A673 (cell line): Measurements from ENCODE around the gene ADAM11. TPM values are rescaled to one million over a fixed set of nuclear protein-coding genes. Genes with fewer than 3 reads are reported as not detected.
A peak's percentile ranks its signal among the peaks of the same experiment; 100 is the strongest.

Experiments
- BruUV-seq: library from RNA; stranded (reverse); fragments of 400-500 nt; replicated peaks from 2 replicates; lab custom pipeline; 2021; lab: Mats Ljungman, UMichigan
- CTCF ChIA-PET: fragments of 300-600 bp; sonication (Branson Sonifier 250); formaldehyde crosslinking; loops from one replicate; lab custom pipeline; 2022; ENCODE audit warnings: antibody characterized with exemption; lab: Charles Lee
- POLR2A ChIA-PET: fragments of 300-600 bp; sonication (Branson Sonifier 250); formaldehyde crosslinking; loops from one replicate; lab custom pipeline; 2022; ENCODE audit warnings: antibody characterized with exemption; ENCODE audit not compliant: low non-redundant PET; lab: Charles Lee
- DNase-seq: peaks from one replicate; pipeline ENCODE4 v3.0.0-alpha.2; 2015; ENCODE audit warnings: low spot score
- H3K27ac ChIP-seq: fragments of 200-600 bp; sonication (generic); 2 replicates; pipeline ENCODE4 v1.5.1; 2016; ENCODE audit warnings: mixed run types, low read depth, mild to moderate bottlenecking, mixed read lengths, antibody characterized with exemption, low read length; ENCODE audit not compliant: poor library complexity, severe bottlenecking
- H3K27me3 ChIP-seq: fragments of 200-600 bp; sonication (generic); replicated peaks from 2 replicates; pipeline ENCODE4 v1.6.1; 2017; ENCODE audit warnings: mixed run types, low read depth, mild to moderate bottlenecking, mixed read lengths, antibody characterized with exemption, low read length; ENCODE audit not compliant: insufficient read depth, poor library complexity
- H3K36me3 ChIP-seq: fragments of 200-600 bp; sonication (generic); 2 replicates; pipeline ENCODE4 v1.6.1; 2016; ENCODE audit warnings: mixed run types, mild to moderate bottlenecking, mixed read lengths, antibody characterized with exemption, low read length; ENCODE audit not compliant: insufficient read depth, poor library complexity, severe bottlenecking
- H3K4me1 ChIP-seq: fragments of 200-600 bp; sonication (generic); 2 replicates; pipeline ENCODE4 v1.6.1; 2017; ENCODE audit warnings: mixed run types, mild to moderate bottlenecking, mixed read lengths, antibody characterized with exemption, low read length; ENCODE audit not compliant: insufficient read depth, poor library complexity, severe bottlenecking
- H3K4me3 ChIP-seq: fragments of 200-600 bp; sonication (generic); 2 replicates; pipeline ENCODE4 v1.5.1; 2016; ENCODE audit warnings: low read depth, mixed run types, mild to moderate bottlenecking, mixed read lengths, low read length; ENCODE audit not compliant: poor library complexity, severe bottlenecking
- H3K9me3 ChIP-seq: fragments of 200-600 bp; sonication (generic); 2 replicates; pipeline ENCODE4 v1.6.1; 2016; ENCODE audit warnings: mixed run types, low read depth, mild to moderate bottlenecking, mixed read lengths, antibody characterized with exemption, low read length; ENCODE audit not compliant: poor library complexity, severe bottlenecking
- EZH2 ChIP-seq: fragments of 200-600 bp; sonication (generic); IDR thresholded peaks from 2 replicates; pipeline ENCODE4 v1.6.1; 2017; ENCODE audit warnings: borderline replicate concordance, low read depth, mild to moderate bottlenecking, mixed read lengths, antibody characterized with exemption, low read length; ENCODE audit not compliant: poor library complexity, severe bottlenecking
- intact Hi-C: fragments of 100-400 bp; cut with micrococcal nuclease; formaldehyde crosslinking; loops from one replicate; pipeline ENCODE4 v1.10.0; 2022; ENCODE audit not compliant: unreplicated experiment
- total RNA-seq: library from RNA; stranded (reverse); gene quantifications from 2 replicates; pipeline ENCODE4 v1.2.3, GENCODE V29; 2021
- TF ChIP-seq, protein P1 (sequence below): fragments of 300-800, 200-600 bp; sonication (generic); conservative IDR thresholded peaks from 2 replicates; pipeline ENCODE4 v1.5.1; 2017; ENCODE audit warnings: low read depth, mild to moderate bottlenecking, antibody characterized with exemption, low read length, moderate library complexity, mixed read lengths

The ADAM11 gene
- total RNA-seq, 1 experiment from 2014 or later, result 0.17 TPM

DNA sequence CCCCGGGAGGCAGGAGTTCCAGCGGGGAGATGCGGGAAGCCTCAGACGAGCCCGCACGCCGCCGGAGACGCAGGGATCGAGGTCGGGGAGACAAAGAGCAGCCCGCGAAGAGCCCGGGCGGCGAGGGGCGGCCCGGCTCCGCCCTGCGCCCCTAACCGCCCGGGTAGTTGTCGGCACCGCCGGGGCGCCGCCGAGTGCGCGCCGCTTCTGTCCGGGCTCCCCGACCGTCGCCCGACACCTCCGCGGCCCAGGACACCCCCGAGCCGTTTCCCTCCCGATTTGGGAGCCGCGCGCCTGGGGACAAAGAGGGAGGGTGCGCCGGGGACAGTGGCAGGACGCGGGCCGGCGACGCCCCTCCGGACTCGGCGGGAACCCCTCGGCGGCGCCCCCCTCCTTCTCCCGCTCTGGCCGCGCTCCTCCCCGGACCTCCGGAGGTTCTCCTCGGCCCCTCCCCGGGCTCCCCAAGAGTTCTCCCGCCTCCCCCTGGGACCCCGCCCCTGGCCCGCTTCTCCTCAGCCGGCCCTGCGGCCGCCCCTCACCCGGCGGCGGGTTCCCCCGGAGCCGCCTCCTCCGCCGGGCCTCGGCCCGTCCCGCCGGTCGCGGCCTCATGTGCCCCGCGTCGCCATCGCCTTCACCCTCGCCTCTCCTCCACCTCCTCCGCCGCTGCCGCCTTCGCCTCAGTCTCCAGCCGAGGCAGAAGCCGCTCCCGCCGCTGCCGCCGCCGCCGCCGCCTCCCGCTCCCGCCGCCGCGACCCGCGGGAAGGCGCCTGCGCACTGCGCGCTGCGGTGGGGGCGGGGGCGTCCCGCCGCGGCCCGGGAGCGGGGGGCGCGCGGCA lies 71.0 kb downstream of the ADAM11 start, which contains the start of gene GJC1:
Gene GJC1, minus strand, starts transcription at position 765 of the 836 bp plus-strand sequence. CDS start 24,470 bp downstream, outside the sequence.
- Histone ChIP-seq H3K27ac (peak within 1 kb of the TSS; percentile 72), H3K36me3 (no peaks in the 10 kb centered on the region), H3K9me3 (no peaks in the 10 kb centered on the region), H3K4me1 (peaks cover 8% of the 10 kb centered on the region), H3K4me3 (peak within 1 kb of the TSS; percentile 68), H3K27me3 (no peaks in the 10 kb centered on the region)
- intact Hi-C loops, result no loop called here
- no TSS peak for BruUV-seq
- DNase-seq, result peak; percentile 40
- TF ChIP-seq, protein P1, sequence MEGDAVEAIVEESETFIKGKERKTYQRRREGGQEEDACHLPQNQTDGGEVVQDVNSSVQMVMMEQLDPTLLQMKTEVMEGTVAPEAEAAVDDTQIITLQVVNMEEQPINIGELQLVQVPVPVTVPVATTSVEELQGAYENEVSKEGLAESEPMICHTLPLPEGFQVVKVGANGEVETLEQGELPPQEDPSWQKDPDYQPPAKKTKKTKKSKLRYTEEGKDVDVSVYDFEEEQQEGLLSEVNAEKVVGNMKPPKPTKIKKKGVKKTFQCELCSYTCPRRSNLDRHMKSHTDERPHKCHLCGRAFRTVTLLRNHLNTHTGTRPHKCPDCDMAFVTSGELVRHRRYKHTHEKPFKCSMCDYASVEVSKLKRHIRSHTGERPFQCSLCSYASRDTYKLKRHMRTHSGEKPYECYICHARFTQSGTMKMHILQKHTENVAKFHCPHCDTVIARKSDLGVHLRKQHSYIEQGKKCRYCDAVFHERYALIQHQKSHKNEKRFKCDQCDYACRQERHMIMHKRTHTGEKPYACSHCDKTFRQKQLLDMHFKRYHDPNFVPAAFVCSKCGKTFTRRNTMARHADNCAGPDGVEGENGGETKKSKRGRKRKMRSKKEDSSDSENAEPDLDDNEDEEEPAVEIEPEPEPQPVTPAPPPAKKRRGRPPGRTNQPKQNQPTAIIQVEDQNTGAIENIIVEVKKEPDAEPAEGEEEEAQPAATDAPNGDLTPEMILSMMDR, result no peak
- TF ChIP-seq EZH2, result no peak
- ChIA-PET CTCF (no interaction called here), POLR2A (no interaction called here)

DNA sequence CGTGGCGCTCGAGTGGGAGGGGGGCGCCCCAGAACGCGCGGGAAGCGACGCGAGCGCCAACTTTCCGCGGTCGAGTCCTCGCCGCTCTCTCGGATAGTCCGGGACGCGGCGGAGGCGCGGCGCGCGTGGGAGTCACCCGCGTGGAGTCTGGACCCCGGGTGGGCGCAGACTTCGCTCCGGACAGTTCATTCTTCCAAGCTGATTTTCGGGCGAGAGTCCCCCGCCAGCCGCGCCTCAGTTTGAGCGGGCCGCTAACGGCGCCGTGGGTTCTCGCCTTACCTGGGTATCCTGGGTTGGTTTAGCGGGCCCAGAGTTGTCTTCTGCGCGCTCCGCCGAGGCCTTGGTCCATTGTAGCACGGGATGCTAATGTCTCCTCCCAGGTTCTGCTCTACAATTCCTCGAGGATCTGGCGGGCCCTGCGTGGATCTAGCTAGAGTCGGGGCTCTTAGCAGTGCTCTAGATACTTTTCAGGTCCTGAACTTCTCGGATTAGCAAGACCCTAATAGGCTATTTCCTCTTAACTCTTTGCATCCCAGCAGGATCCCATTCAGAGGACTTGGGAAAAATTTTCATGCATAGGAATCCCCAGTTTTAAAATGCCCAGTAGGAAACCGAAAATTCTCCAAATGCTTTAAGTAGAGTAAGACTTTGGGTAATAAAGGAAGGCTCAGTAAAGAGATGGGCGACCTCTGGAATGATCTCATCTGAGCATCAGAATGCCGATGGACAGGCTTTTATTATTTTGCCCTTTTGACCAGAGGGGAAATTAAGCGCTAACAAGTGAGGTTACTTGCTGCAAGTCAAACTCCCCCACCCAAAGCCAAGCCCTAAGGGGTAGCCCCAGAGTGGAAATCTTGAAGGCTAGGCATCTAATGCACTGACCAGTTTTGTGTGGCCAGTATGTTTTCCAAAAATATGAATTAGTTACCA lies 71.8 kb downstream of the ADAM11 start:
- H3K36me3 ChIP-seq, result no peaks in the 10 kb centered on the region
- POLR2A ChIA-PET, result no interaction called here
- no peak for TF ChIP-seq EZH2
- TF ChIP-seq, protein P1, result no peak
- CTCF ChIA-PET, result no interaction called here
- no peaks in the 10 kb centered on the region for H3K9me3 ChIP-seq
- H3K4me1 ChIP-seq, result peaks cover 8% of the 10 kb centered on the region
- H3K27me3 ChIP-seq, result no peaks in the 10 kb centered on the region
- BruUV-seq, result no TSS peak
- intact Hi-C loops, result no loop called here
- peak; percentile 52 for DNase-seq
- peak overlapping the region; percentile 68 for H3K4me3 ChIP-seq
- H3K27ac ChIP-seq, result no peak overlapping the region

DNA sequence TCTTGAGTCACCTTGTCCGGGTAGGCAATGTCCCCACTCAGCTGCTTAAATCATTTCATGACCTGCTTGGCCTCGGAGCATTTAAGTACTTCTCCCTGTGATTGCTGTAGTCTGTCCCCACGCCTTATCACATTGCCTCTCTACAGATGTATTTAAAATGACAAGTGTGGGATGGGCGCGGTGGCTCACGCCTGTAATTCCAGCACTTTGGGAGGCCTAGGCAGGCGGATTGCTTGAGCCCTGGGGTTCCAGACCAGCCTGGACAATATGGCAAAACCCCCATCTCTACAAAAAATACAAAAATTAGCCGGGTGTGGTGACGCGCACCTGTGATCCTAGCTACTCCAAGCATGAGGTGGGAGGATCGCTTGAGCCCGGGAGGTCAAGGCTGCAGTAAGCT lies 72.6 kb downstream of the ADAM11 start:
- TF ChIP-seq, protein P1, result no peak
- TF ChIP-seq EZH2, result no peak
- Histone ChIP-seq H3K4me3 (no peak overlapping the region), H3K27me3 (no peaks in the 10 kb centered on the region), H3K27ac (no peak overlapping the region), H3K36me3 (no peaks in the 10 kb centered on the region), H3K4me1 (peaks cover 8% of the 10 kb centered on the region), H3K9me3 (no peaks in the 10 kb centered on the region)
- POLR2A ChIA-PET, result no interaction called here
- intact Hi-C loops, result no loop called here
- no peak for DNase-seq
- BruUV-seq, result no TSS peak
- CTCF ChIA-PET, result no interaction called here

Other genes starting within 250 kb of the ADAM11 start
- gene FZD2, start 201.5 kb upstream of the ADAM11 start, total RNA-seq, result 23.5 and 23.7 TPM in 2 replicates
- 0.44 TPM in 1 of 2 replicates, not detected in the other for gene MEIOC, start 102.5 kb upstream of the ADAM11 start, total RNA-seq
- gene CCDC43, start 69.2 kb upstream of the ADAM11 start, total RNA-seq, result 20.3 and 21.1 TPM in 2 replicates
- 20.5 and 24.0 TPM in 2 replicates for gene DBF4B, start 50.3 kb upstream of the ADAM11 start, total RNA-seq
- gene GJC1, start 71.3 kb downstream of the ADAM11 start, total RNA-seq, result 31.6 and 39.0 TPM in 2 replicates
- not detected in 2 replicates for gene HIGD1B, start 88.9 kb downstream of the ADAM11 start, total RNA-seq
- 133 and 144 TPM in 2 replicates for gene EFTUD2, start 140.5 kb downstream of the ADAM11 start, total RNA-seq
- not detected in 2 replicates for gene GFAP, start 156.5 kb downstream of the ADAM11 start, total RNA-seq
- gene KIF18B, start 188.8 kb downstream of the ADAM11 start, total RNA-seq, result 49.4 and 54.3 TPM in 2 replicates
- gene C1QL1, start 209.3 kb downstream of the ADAM11 start, total RNA-seq, result 8.6 and 10.8 TPM in 2 replicates